Measurements from ENCODE around the gene PAX8.

GRCh38 chr2:113201496-113202304 lies 77.0 kb downstream of the PAX8 start:
- no peak for TF ChIP-seq POLR2A (IDR thresholded peaks at IDR 0.05; ENCODE audit: low read depth)
- TF ChIP-seq CTCF (IDR thresholded peaks at IDR 0.05), result no peak
- no peak for TF ChIP-seq POLR2AphosphoS5 (IDR thresholded peaks at IDR 0.05)
- no peak for TF ChIP-seq EP300 (IDR thresholded peaks at IDR 0.05)
